Gastroesophageal sphincter (tissue), 3 donors: ENCODE measurements around the gene AGTRAP.

Source experiments
- EP300 ChIP-seq: sonication (generic); formaldehyde crosslinking; IDR thresholded peaks from one replicate; pipeline ENCODE4 v1.6.1; 2017; ENCODE audit warnings: antibody characterized with exemption, mild to moderate bottlenecking
- POLR2A ChIP-seq, 2 donors: fragments of 450-650 bp; IDR thresholded peaks; one replicate each; pipeline ENCODE4 v1.6.1; 2017; ENCODE audit warnings: antibody characterized with exemption in 2 of 2, mild to moderate bottlenecking in 2 of 2, moderate library complexity in 1 of 2
- POLR2AphosphoS5 ChIP-seq: sonication (generic); formaldehyde crosslinking; IDR thresholded peaks from one replicate; pipeline ENCODE4 v1.6.1; 2017; ENCODE audit warnings: antibody characterized with exemption
- TF ChIP-seq, protein P1 (sequence below), 4 experiments: fragments of 200-600 bp in 2 of 4; fragments of 450-650 bp in 2 of 4; sonication (generic) in 1 of 4; IDR thresholded peaks; one replicate each; pipeline ENCODE4 v1.5.1; 2017 to 2019; ENCODE audit warnings: antibody characterized with exemption in 4 of 4, mild to moderate bottlenecking in 2 of 4, moderate library complexity in 2 of 4

DNA sequence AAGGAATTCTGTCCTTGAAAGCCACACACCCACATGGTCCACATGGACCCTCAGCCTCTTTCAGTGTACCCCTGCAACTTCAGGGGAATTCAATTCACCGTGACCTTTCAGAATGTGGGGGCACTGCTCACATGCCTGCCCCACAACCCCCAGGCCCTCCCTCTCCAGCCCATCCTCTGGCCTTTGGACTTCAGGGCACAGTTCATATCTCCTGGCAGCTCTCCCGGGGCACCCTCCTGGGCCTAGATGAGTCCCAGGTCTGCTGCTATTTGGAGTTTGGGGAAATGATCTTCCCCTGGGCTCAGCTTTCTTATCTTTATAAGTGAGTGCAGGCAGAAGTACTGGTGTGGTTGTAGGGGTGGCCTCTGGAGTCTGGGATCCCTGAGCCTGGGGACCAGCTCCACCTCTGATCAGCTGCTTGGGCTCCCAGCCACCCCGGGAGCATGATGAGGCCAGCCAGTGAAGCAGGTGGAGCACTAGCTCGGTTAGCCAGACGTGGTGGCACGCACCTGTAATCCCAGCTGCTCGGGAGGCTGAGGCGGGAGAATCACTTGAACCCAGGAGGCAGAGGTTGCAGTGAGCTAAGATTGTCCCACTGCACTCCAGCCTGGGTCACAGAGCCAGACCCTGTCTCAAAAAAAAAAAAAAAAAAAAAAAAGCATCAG, 41.9 kb downstream of the AGTRAP start:
- TF ChIP-seq POLR2A (IDR thresholded peaks at IDR 0.05): no peak
- TF ChIP-seq, protein P1, sequence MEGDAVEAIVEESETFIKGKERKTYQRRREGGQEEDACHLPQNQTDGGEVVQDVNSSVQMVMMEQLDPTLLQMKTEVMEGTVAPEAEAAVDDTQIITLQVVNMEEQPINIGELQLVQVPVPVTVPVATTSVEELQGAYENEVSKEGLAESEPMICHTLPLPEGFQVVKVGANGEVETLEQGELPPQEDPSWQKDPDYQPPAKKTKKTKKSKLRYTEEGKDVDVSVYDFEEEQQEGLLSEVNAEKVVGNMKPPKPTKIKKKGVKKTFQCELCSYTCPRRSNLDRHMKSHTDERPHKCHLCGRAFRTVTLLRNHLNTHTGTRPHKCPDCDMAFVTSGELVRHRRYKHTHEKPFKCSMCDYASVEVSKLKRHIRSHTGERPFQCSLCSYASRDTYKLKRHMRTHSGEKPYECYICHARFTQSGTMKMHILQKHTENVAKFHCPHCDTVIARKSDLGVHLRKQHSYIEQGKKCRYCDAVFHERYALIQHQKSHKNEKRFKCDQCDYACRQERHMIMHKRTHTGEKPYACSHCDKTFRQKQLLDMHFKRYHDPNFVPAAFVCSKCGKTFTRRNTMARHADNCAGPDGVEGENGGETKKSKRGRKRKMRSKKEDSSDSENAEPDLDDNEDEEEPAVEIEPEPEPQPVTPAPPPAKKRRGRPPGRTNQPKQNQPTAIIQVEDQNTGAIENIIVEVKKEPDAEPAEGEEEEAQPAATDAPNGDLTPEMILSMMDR (IDR thresholded peaks at IDR 0.05): no peak
- TF ChIP-seq EP300: no peak
- no peak for TF ChIP-seq POLR2AphosphoS5
